RCC 7860 (cell line): ENCODE results near the gene MUSTN1.

Experiments used
- DNase-seq: peaks from one replicate; pipeline ENCODE4 v3.0.0-alpha.2; 2015; ENCODE audit warnings: low spot score
- FAIRE-seq: peaks from 2 replicates; lab custom pipeline; 2012; peaks lifted over from hg19 to GRCh38; lab: Jason Lieb, UNC

Gene MUSTN1

GRCh38 chr3:52854013-52854412, 19.2 kb upstream of the MUSTN1 start:
- DNase-seq, result no peak

GRCh38 chr3:52852419-52852818, 17.6 kb upstream of the MUSTN1 start:
- no peak for DNase-seq
- FAIRE-seq, result no peak

More at GRCh38 chr3:52854013-52854412, 19.2 kb upstream of the MUSTN1 start:
- no peak for FAIRE-seq

DNA sequence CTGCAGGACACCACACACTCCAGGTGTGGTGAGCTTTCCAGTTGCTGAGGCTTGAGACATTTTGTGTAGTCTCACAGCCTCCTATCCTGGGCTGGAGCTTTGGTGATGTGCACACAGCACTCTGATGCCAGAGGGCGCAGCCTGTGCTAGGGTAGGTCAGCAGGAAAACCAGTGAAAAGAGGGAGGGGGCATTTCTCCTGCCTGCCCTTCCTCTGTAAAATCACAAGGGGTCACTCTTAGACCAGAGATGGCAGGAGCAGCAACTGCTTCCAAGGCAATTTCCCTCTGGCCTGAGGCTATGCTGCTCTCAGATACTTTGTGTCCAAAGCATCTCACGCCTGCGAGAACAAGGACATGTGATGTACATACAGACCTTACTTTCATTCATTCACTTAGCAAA, 16.5 kb upstream of the MUSTN1 start:
- FAIRE-seq, result no peak
- peak; percentile 11 for DNase-seq

DNA sequence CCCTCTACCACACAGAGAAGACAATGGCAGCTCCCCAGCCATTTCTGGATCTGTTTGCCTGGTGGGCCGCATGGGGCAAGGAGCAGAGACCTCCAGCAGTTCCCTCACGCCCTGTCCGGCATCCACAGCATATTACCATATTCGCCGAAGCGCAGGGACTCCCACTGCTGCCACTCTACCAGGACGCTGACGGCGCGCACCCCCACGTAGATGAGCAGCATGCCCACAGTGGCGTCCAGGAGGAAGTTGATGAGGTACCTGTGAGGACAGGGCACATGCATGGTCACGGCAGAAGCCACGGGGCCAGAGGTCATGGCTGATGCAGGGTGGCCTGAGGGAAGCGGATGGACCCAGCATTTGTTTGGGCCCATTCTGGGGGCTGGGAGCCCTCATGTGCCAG, 14.8 kb upstream of the MUSTN1 start:
- DNase-seq (no peak), FAIRE-seq (no peak)

DNA sequence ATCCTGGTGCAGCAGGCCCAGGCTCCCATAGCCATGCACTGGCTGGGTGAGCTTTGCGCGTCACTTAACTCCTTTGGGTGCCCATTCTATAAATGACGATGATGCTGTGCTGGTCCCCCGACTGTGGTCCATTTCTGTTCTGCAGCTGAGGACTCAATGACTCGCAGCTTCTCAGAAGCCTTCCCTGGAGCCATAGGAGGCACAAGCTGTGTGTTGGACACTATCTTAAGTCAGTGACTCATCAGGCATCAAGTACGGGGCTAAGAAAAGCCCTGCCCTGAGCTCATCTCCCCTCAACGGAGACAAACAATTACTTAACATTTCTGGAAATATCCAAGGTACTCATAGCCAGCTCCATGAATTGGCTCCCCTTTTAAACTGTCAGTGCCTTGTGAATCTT, 13.8 kb upstream of the MUSTN1 start:
- DNase-seq (peak; percentile 29), FAIRE-seq (no peak)

DNA sequence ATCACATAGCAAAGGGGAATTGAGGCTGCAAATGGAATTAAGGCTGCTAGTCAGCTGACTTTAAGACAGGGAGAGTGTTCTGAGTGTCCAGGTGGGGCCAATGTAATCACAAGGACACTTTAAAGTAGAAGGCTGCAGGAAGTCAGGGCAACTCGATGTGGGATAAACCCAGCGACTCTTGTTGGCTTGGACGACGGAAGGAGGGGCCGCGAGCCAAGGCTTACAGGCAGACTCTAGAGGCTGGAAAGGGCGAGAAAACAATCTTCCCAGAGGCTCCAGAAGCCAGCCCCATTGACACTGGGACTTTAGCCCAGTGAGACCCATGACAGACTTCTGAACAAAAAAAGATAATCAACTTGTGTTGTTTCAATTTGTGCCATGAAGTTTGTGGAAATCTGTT, 12.9 kb upstream of the MUSTN1 start:
- no peak for DNase-seq
- no peak for FAIRE-seq

DNA sequence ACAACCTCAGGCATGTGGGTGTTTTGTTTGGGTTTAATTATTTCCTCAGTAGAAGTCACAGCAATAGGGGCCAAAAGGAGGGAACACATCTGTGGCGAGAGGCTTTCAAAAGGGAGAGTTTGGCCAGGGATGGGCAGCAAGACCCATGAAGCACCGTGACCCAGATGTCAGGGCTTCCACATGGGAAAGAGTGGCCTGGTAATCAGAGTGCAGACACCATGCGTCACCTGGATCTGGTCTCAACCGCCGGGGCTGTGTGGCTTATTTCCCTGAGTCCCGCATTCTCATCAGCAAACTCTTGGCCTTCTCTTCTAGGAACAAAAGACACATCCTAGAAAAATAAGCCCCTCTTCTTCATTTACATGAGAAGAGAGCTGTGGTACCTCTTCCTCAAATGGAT, 12.4 kb upstream of the MUSTN1 start:
- no peak for FAIRE-seq
- DNase-seq, result no peak

DNA sequence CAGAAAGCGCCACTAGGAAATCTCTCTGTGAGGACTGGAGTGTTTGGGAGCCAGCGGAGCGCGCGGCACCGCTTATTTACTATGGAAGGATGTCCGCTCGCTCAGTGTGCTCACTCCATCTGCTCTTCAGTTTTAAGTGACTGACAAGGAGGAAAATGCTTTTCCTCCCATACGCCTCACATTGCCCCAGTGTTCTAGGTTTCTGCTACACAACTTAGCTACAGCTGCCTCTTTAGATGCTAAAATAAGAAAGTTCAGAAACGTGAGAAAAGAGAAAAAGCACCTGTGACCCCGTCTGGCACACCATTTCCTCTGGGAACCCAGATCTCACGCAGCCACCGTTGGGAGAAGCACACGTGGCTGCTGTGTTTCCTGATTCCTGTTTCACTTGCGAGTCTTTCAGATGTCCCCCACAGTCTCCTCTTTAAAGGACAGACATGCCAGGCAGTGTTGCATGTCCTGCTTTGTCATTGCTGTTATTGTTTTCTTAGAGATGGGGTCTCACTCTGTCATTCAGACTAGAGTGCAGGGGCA, 11.7 kb upstream of the MUSTN1 start:
- FAIRE-seq, result no peak
- no peak for DNase-seq

GRCh38 chr3:52845691-52846431, 11.0 kb upstream of the MUSTN1 start:
- FAIRE-seq, result no peak
- DNase-seq, result no peak

DNA sequence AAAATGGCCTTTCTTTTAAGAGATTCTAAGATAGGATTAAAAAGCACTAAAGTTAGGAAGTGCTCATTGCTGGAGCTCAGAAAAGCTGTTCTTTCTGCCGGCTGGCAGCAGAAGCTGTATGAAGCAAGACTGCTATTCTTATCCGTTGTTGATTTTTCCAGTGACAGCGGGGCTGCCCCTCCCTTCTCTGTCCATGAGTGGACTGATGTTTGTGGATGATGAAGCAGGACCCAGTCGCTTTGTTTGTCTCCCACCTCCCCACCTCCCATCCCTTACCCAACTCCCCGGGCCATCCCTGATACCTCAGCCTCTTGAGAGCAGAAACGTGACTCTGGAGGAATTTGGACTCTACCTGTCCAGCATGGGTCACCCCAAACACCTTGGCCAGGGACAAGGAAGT, 10.3 kb upstream of the MUSTN1 start:
- no peak for DNase-seq
- FAIRE-seq, result no peak

DNA sequence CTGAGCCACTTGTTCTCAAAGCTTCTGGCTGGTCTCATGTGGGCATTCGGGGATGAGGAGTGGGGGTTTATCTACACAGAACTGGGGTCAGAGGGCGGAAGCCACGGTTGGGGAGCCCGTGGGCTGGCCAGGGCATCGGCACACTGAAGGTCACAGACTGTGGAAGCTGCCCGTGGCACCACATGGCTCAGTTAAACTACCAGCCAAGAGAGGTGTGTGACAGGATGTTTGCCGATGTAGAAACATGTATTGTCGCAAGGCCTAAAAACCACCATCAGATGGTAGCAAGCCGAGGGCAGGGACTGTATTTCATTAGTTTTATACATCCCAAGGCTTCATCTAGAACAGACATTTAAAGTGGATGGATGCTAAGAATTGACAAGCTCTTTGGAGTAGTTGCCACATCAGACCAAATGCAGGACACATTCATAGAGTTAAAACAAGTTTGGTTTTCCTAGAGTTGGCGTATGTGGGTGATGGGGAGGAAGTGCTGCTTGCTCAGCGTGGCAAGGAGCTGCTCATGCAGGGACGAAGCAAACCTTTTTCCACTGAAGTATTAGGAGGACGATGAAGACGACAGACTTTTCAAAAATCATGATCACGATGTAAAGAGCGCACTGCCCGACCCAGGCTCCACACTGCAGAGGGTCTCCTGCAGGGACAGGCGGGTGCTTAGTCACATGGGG, 9.6 kb upstream of the MUSTN1 start:
- no peak for FAIRE-seq
- DNase-seq, result no peak

DNA sequence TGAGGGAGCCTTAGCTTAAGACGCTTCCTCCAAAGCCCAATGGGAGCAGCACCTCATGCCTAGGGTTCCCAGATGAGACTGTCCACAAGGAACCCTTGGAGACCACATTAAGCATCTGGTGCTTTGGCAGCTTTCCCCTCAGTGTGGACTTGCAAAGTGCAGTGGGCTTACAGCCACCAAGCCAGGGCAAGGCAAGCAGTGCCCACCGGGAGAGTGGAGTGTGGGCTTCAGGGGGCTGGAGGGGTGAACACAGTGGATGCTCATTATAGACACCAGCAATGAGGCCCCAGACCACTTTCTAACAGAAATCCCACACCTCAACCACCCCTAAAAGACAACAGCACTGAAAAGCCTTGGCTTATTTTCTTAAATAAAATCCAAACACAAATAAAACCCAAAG, 9.1 kb upstream of the MUSTN1 start:
- no peak for DNase-seq
- no peak for FAIRE-seq

DNA sequence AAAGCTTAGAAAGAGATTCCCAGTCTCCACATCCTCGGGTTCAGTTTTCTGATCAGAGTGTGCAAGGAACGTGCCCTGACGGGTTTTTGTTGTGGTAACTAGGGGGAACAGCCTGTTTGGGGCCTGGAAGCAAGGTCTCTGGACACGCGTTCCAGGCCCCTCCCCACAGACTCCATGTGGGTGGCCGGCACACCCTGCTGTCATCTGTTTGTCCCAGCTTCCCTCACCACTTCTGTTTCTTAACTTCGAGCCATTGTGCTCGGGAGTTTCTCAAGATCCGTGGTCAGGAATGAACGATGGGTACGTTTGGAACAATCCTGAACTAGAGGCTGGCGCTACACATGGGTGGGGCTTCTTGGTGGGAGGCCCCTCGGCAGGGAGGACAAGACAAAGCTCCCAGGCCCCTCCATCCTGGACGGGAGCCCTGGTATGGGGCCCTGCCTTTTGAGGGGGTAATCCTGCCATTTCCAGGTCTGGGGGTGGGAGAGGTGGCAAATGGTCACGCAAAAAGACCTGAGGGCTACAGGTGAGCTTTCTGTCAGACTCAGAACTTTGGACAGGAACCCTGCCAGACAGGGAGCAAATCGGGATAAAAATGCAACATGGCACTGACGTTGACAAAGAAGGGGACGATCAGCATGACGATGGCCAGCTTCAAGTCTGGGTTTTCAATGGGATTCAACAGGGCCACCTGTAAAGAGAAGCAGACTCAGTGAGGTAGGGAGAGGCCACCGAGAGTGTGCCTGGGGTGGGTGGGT, 8.5 kb upstream of the MUSTN1 start:
- DNase-seq (no peak), FAIRE-seq (no peak)

GRCh38 chr3:52842424-52842823, 7.6 kb upstream of the MUSTN1 start:
- FAIRE-seq (no peak), DNase-seq (no peak)

GRCh38 chr3:52841981-52842340, 7.1 kb upstream of the MUSTN1 start:
- no peak for FAIRE-seq
- DNase-seq, result no peak

DNA sequence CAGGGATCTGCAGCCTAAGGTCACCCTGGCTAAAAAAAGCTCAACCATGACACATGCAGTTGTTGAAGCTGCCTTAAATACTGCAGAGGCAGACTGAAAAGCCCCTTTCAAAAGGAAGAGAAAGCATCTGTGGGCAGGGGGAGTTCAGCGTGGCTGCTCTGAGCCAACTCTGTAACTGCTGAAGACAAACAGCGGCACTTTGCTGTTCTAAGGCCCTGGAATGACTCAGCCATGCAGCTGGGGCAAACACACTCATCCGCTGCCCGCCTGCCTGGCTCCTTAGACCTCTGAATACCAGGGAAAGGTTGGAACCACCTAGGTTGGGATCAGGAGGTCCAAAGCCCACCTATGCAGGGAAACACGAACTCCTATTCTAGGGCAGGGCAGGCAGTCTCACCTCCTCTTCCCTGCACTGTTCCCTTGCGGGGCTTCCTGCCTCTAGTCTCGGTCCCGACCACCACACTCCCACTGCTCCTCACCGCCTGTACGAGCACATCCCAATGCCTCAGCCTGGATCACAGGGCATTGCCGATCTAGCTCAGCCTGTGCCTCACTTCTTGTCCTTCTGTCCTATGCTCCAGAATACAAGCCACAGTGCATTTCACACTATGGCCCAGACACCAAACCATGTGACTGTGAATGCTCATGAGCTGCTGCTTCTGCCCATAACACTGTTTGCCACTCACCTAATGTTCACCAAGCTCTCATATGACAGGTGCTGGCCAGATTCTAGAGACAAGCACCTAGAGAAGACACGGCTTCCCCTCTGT, 6.6 kb upstream of the MUSTN1 start:
- DNase-seq, result no peak
- FAIRE-seq, result no peak

GRCh38 chr3:52839892-52840545, 5.2 kb upstream of the MUSTN1 start:
- FAIRE-seq (no peak), DNase-seq (no peak)

DNA sequence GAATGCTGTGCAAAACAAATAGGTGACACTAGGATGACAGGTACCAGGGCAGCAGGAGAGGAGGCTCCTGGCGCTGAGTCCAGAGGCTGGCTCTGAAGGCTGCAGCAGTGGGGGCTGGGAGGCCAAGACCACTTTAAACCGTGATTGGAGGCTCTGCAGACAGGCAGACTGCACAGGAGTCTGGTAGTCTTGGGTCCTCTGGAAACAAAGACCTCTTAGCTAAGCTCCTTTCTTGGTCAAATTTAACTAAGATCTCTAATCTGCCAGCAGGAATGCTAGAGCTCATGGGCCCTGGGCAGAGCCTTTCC, 4.4 kb upstream of the MUSTN1 start:
- FAIRE-seq (no peak), DNase-seq (no peak)

DNA sequence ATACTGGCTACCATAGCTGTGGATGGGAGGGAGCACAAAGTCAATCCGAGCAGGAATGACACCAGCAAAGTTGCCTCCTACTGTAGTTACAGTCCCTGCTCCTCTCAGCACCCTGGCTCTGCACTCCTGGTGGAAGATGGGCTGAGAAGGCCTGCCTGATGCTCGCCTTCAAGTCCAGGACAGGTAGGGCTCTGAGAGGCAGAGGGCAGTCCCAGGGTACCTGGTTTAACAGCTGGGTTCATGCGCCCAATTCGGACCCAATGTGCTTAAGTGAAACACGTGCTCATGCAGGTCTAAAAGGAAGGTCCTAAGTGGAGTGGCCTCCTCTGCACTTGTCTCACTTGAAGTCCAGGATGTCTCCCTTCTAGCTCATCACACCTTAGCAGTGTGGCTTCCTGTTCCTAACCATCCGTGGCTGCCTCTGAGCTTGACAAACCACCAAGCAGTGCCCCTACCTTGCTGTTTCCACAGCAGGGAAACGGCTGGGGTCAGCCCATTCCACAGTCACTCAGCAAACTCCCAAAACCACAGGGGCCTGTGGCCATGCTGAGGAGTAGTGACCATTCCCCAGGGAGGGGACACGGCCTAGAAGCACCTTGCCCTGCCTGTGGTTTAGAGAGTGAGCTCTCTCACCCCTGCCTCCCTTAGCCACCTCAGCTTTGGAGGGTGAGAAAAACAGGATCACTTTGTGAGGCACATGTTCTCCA, 3.9 kb upstream of the MUSTN1 start:
- no peak for FAIRE-seq
- DNase-seq, result no peak

DNA sequence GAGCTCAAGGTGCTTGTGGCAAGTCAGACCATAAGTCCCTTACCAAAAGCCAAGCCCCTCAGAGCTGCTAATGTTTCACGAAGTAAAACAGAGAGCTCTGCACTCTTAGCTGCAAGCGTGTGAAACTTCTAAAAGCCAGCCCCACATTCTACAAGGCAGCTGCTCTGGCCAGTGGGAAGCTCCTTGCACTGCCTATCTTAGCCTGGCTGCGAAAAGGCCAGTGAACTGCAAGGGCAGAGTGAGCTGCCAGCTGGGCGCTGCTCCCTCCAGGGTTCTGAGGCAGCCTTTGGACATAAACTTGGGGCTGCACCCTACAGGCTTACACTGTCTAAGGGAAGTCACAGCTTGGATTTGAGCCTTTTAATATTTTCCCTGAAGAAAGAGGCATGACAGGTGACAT, 2.2 kb upstream of the MUSTN1 start:
- no peak for FAIRE-seq
- DNase-seq, result no peak
